ENCODE results near the gene TRMT61A.
"Not testable (repeated sequence)": the region's sequence is repeated elsewhere in the genome, so short reads cannot be mapped to it uniquely, and the experiment has no call there.

The TRMT61A gene

GRCh38 chr14:103501921-103502669 lies 26.9 kb upstream of the TRMT61A start:
- no peak for DNase-seq
- Mint-ChIP-seq H3K4me3 (no peak overlapping the region), H3K9me3 (no peaks in the 10 kb centered on the region), H3K4me1 (ENCODE audit: low read depth) (peaks cover 20% of the 10 kb centered on the region), H3K27me3 (no peaks in the 10 kb centered on the region), H3K36me3 (ENCODE audit: low read depth) (peaks cover 86% of the 10 kb centered on the region), H3K27ac (no peak overlapping the region)

DNA sequence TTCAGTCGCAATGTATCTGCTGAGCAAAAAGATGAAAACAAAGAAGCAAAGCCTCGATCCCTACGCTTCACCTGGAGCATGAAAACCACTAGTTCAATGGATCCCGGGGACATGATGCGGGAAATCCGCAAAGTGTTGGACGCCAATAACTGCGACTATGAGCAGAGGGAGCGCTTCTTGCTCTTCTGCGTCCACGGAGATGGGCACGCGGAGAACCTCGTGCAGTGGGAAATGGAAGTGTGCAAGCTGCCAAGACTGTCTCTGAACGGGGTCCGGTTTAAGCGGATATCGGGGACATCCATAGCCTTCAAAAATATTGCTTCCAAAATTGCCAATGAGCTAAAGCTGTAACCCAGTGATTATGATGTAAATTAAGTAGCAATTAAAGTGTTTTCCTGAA lies 26.1 kb upstream of the TRMT61A start:
- no peaks in the 10 kb centered on the region for H3K27me3 Mint-ChIP-seq
- H3K36me3 Mint-ChIP-seq (ENCODE audit: low read depth), result peaks cover 88% of the 10 kb centered on the region
- H3K9me3 Mint-ChIP-seq, result no peaks in the 10 kb centered on the region
- peak overlapping the region; percentile 23 for H3K27ac Mint-ChIP-seq
- H3K4me3 Mint-ChIP-seq, result no peak overlapping the region
- peaks cover 20% of the 10 kb centered on the region for H3K4me1 Mint-ChIP-seq (ENCODE audit: low read depth)
- DNase-seq, result no peak

DNA sequence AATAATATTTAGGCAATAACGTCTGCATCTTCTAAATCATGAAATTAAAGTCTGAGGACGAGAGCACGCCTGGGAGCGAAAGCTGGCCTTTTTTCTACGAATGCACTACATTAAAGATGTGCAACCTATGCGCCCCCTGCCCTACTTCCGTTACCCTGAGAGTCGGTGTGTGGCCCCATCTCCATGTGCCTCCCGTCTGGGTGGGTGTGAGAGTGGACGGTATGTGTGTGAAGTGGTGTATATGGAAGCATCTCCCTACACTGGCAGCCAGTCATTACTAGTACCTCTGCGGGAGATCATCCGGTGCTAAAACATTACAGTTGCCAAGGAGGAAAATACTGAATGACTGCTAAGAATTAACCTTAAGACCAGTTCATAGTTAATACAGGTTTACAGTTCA lies 25.7 kb upstream of the TRMT61A start:
- Mint-ChIP-seq H3K9me3 (no peaks in the 10 kb centered on the region), H3K27ac (peak overlapping the region; percentile 23), H3K4me1 (ENCODE audit: low read depth) (peaks cover 20% of the 10 kb centered on the region), H3K36me3 (ENCODE audit: low read depth) (peaks cover 86% of the 10 kb centered on the region), H3K4me3 (no peak overlapping the region), H3K27me3 (no peaks in the 10 kb centered on the region)
- DNase-seq, result no peak

- Mint-ChIP-seq H3K27me3 (no peaks in the 10 kb centered on the region), H3K9me3 (no peaks in the 10 kb centered on the region), H3K36me3 (ENCODE audit: low read depth) (peaks cover 90% of the 10 kb centered on the region), H3K27ac (peak overlapping the region; percentile 9), H3K4me1 (ENCODE audit: low read depth) (peaks cover 14% of the 10 kb centered on the region), H3K4me3 (no peak overlapping the region)
- no peak for DNase-seq
Measured at GRCh38 chr14:103504991-103505565, 23.9 kb upstream of the TRMT61A start.

DNA sequence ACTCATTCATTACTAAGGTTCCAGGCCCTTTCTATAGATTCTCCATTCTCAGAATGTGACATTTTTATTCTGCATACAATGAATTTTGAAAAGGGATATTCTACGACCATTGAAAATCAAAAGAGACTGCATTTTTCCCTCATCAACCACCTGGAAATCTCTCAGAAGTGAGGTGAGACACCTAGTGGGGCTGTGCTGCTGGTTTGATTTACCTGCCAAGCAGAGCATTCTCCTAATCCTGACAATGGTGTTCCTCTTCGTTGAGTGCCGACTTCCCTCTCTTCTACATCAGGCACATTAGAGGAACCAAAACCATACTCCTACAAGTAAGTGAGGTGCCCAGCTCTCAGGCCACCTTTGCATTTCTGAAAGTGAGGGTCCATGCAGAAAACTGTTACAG lies 21.2 kb upstream of the TRMT61A start:
- Mint-ChIP-seq H3K36me3 (ENCODE audit: low read depth) (peaks cover 87% of the 10 kb centered on the region), H3K4me3 (no peak overlapping the region), H3K27ac (no peak overlapping the region), H3K27me3 (no peaks in the 10 kb centered on the region), H3K9me3 (no peaks in the 10 kb centered on the region), H3K4me1 (ENCODE audit: low read depth) (peaks cover 12% of the 10 kb centered on the region)
- no peak for DNase-seq

GRCh38 chr14:103508521-103509329 lies 20.3 kb upstream of the TRMT61A start:
- H3K36me3 Mint-ChIP-seq (ENCODE audit: low read depth), result peaks cover 80% of the 10 kb centered on the region
- H3K27ac Mint-ChIP-seq, result peak overlapping the region; percentile 0
- H3K27me3 Mint-ChIP-seq, result no peaks in the 10 kb centered on the region
- no peaks in the 10 kb centered on the region for H3K9me3 Mint-ChIP-seq
- H3K4me3 Mint-ChIP-seq, result no peak overlapping the region
- peaks cover 5% of the 10 kb centered on the region for H3K4me1 Mint-ChIP-seq (ENCODE audit: low read depth)
- DNase-seq, result no peak

DNA sequence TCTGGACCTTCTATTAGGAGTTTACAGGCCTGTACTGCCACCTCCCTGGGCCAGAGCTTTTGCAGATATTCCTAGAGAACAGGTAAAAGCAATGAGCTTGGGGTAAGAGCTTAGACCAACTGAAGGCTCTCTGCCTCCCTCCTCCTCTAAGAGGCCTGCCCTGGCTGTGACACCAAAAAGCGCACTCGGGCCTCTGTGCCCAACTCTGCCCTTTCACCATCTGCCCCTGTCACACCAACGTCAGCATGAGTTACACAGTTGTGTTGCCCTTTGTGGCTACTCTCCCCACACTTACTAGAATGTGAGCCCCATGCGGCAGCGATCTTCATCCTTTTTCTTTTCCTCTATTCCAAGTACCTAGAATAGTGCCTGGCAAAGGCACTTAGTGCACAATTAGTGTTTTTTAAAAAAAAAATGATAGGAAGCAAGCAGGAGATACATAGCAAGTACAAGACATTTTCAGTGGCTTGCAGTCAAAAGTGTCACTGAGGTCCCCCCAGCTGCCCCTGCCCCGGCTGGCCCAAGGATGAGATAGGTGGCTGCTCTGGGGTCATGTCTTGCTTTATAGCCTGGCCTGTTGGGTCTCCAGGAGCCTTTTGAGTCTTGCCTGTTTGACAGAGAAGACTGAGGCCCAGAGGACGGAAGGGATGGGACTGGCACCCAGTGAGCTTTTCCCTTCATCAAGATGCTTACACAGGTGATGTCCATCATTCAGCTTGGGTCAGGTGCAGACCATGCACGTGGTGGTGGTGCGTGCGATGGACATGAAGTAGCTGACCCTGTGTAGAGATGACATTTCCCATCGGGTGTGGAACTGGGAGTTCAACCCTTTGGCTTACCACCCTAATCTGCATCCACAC lies 18.9 kb upstream of the TRMT61A start:
- peaks cover 71% of the 10 kb centered on the region for H3K36me3 Mint-ChIP-seq (ENCODE audit: low read depth)
- H3K9me3 Mint-ChIP-seq, result no peaks in the 10 kb centered on the region
- H3K4me1 Mint-ChIP-seq (ENCODE audit: low read depth), result no peaks in the 10 kb centered on the region
- no peak overlapping the region for H3K27ac Mint-ChIP-seq
- H3K27me3 Mint-ChIP-seq, result no peaks in the 10 kb centered on the region
- H3K4me3 Mint-ChIP-seq, result no peak overlapping the region
- DNase-seq, result no peak

DNA sequence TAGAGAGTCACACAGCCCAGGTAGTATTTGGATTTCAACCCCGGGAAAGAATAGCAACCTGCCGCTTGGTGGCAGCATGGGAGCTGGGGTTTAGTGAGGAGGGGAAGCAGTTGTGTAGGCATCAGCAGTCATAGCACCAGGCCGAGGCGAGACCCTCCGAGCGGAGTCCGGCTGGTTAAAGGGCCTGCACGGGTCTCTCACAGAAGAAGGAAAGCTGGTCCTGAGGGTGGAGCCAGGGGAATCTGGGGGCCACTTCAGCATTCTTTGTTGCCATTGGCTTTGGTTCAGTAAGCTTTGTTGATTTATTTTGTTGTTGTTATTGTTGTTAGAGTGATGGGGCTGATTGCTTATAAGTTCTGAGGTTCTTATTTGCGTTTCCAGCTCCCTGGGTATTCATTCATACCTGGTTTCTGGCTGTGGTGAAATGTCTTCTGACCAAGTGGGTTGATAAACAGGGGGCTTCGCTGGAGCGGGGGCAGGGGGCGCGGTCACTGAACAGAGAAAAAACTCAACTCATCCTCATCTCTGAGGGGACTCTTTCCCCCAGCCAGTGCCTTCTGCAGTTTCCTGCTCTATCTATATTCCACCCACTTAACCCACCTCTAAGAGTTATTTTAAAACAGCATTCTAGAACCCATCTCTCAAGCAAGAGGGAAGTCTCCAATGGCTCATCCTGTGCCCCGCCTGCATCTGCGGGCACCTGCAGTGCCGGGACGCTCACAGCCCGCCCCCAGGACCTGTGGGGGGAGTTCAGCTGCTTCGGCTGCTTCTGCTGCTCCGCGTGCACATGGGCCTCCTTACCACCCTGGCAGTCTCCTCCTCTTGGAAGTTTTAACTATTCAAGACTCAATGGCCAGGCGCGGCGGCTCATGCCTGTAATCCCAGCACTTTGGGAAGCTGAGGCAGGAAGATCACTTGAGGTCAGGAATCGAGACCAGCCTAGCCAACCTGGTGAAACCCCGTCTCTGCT lies 18.0 kb upstream of the TRMT61A start:
- H3K27me3 Mint-ChIP-seq, result no peaks in the 10 kb centered on the region
- no peaks in the 10 kb centered on the region for H3K9me3 Mint-ChIP-seq
- H3K4me3 Mint-ChIP-seq, result no peak overlapping the region
- no peak overlapping the region for H3K27ac Mint-ChIP-seq
- H3K4me1 Mint-ChIP-seq (ENCODE audit: low read depth), result no peaks in the 10 kb centered on the region
- DNase-seq, result no peak
- peaks cover 62% of the 10 kb centered on the region for H3K36me3 Mint-ChIP-seq (ENCODE audit: low read depth)

DNA sequence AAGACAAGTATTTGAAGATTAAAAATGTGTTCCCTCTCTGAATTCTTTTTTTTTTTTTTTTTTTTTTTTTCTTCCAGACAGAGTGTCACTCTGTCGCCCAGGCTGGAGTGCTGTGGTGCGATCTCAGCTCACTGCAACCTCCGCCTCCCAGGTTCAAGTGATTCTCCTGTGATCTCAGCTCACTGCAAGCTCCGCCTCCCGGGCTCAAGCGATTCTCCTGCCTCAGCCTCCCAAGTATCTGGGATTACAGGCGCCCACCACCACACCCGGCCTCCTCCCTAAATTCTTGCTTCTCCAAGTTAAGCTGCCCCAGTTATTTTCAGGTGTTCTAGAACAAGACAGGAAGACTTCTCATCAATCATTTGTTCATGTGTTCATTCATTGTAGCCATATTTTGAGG lies 16.8 kb upstream of the TRMT61A start:
- H3K9me3 Mint-ChIP-seq; H3K27ac Mint-ChIP-seq; DNase-seq; H3K4me3 Mint-ChIP-seq; H3K27me3 Mint-ChIP-seq; H3K4me1 Mint-ChIP-seq (ENCODE audit: low read depth): not testable (repeated sequence)
- peaks cover 54% of the 10 kb centered on the region for H3K36me3 Mint-ChIP-seq (ENCODE audit: low read depth)

DNA sequence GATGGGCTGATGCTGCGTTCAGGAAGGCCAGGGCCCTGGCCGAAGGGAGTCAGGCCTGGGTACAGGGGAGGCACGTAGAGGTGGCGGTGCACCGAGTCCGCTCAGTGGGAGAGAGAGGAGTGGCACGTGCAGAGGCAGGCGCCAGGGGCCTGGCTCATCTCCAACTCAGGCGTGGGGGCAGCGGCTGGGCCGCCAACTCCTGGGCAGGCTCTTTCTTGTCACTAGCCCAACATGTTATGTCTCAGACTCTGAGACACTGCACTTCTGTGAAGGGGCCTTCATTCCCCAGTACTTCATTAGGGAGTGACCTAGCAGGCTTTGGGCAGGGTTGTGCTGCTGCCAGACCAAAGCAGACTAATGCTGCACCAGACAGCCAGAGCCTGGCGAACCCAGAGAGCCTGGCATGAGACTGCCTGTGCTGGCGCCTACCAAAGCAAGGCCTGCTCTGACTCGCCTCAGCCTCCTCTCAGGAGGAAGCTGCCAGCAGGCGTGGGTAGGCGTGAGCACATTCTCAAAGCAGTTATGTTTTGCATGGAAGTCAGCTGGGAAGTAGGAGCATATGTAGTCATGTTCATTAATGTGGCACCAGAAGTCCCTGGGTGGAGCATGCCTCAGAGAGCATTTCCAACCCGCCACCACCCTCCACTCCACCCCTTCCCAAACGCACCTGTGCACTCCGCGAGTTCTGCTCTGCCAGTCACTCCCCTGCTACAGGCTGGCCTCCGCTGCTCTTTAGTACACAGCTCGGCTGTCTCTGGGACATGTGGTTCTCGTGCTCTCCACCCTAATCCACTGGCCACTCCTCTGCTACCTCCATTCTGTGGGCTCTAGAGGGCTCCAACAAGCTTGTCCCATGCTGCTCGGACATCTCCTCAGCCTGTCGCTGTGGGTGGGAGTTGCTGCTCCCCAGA lies 16.0 kb upstream of the TRMT61A start:
- H3K4me3 Mint-ChIP-seq, result no peak overlapping the region
- no peaks in the 10 kb centered on the region for H3K4me1 Mint-ChIP-seq (ENCODE audit: low read depth)
- no peaks in the 10 kb centered on the region for H3K27me3 Mint-ChIP-seq
- H3K27ac Mint-ChIP-seq, result peak overlapping the region; percentile 22
- H3K9me3 Mint-ChIP-seq, result no peaks in the 10 kb centered on the region
- no peak for DNase-seq
- H3K36me3 Mint-ChIP-seq (ENCODE audit: low read depth), result peaks cover 46% of the 10 kb centered on the region

DNA sequence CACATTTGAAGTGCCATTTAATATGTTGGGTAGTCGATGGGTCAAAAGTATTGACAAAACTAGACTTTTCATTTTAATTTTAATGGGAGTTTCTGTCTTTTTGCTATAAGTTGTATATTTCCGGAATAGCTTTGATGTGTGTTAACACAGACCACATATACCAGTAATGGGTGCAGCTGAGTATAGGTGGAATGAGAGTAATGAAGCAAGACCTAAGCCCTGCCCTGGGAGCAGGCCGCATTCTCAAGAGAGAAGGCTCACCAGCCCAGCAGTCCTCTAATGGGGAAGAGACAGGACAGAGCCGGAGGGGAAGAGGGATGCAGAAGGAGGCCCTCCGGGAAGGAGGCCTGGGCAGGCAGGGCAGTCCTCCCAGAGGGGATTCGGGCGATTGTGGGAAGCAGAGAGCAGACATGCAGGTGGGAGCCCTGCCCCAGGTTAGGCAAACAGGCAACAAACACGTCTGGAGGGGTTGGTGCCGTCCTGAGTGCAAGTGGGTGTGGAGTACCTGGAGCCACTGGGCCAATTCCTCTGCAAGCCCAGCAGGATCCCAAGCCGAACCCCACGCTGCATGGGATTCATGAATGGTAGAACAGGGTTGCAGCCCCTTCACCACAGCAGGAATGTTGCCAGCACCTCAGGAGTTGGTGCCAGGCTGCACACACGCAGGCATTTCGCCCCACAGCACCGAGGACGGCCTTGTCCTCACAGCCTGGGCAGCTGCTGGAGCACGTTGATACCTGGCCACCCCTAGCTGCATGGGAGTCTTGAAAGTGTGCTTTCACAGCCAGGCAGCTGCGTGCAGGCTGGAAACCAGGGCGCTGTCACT lies 14.2 kb upstream of the TRMT61A start:
- H3K4me3 Mint-ChIP-seq, result no peak overlapping the region
- DNase-seq, result no peak
- peaks cover 8% of the 10 kb centered on the region for H3K4me1 Mint-ChIP-seq (ENCODE audit: low read depth)

More for the DNA sequence above, 14.2 kb upstream of the TRMT61A start:
- H3K36me3 Mint-ChIP-seq (ENCODE audit: low read depth), result peaks cover 33% of the 10 kb centered on the region
- no peak overlapping the region for H3K27ac Mint-ChIP-seq
- H3K9me3 Mint-ChIP-seq, result no peaks in the 10 kb centered on the region
- H3K27me3 Mint-ChIP-seq, result peaks cover 10% of the 10 kb centered on the region
